Cardiac fibroblast (primary cell): ENCODE data around the gene CCDC14.
"Not testable (repeated sequence)": the region's sequence is repeated elsewhere in the genome, so short reads cannot be mapped to it uniquely, and the experiment has no call there.

Experiments used
- DNase-seq, 2 donors: peaks; one replicate each; pipeline versions ENCODE4 v3.0.0 to v3.0.0-alpha.2; 2010; ENCODE audit warnings: low read depth in 2 of 2
- H3K4me3 ChIP-seq, 2 donors: replicated peaks in 1 of 2; 1 replicate in 1 of 2; 2 replicates in 1 of 2; pipeline ENCODE4 v1.5.1; 2011; ENCODE audit warnings: low read depth in 2 of 2, low read length in 2 of 2, mild to moderate bottlenecking in 2 of 2, moderate library complexity in 1 of 2
- TF ChIP-seq, protein P1 (sequence below): IDR thresholded peaks from one replicate; pipeline ENCODE4 v1.5.1; 2011; ENCODE audit warnings: low read depth, mild to moderate bottlenecking, low read length, inconsistent platforms

Gene CCDC14

DNA sequence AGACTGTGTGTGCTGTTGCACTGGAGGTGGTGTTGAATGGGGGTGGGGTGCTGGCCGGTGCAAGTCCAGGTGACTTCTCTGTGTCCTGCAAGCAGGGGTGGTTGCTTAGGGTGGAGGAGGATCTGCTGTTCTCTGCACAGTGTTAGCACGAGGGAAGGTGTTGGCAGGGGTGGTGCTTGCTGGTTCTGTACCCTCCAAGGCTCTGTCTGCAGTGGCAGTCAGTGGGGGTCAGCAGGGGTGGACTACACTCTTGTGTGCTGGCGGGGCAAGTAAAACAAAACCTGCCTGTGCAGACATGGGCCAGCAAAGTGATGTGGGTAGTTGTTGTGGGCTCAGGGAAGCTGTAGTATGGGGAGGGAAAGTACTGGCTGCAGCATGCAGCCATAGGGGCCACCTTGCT lies 25.4 kb upstream of the CCDC14 start:
- no peak for DNase-seq
- TF ChIP-seq, protein P1, sequence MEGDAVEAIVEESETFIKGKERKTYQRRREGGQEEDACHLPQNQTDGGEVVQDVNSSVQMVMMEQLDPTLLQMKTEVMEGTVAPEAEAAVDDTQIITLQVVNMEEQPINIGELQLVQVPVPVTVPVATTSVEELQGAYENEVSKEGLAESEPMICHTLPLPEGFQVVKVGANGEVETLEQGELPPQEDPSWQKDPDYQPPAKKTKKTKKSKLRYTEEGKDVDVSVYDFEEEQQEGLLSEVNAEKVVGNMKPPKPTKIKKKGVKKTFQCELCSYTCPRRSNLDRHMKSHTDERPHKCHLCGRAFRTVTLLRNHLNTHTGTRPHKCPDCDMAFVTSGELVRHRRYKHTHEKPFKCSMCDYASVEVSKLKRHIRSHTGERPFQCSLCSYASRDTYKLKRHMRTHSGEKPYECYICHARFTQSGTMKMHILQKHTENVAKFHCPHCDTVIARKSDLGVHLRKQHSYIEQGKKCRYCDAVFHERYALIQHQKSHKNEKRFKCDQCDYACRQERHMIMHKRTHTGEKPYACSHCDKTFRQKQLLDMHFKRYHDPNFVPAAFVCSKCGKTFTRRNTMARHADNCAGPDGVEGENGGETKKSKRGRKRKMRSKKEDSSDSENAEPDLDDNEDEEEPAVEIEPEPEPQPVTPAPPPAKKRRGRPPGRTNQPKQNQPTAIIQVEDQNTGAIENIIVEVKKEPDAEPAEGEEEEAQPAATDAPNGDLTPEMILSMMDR = no peak
- H3K4me3 ChIP-seq = no peak overlapping the region

DNA sequence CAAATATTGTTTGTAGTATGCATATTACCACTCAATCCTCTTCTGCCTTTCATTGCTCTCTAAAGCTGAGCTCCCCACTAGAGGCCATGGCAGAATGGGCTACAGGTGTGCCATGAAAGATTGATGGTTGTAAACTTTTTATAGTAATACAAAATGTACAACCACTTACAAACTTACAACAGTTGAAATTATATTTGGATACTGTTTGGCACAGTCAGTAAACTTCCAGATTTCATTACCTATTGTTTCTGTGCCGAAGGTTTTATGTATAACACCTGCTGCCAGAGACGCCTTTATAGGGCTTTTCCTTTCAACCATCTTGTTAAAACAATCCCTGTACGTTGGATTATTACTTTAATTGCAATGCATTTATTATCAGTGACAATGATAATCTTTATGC lies 23.9 kb upstream of the CCDC14 start:
- TF ChIP-seq, protein P1 = no peak
- H3K4me3 ChIP-seq = no peak overlapping the region
- no peak for DNase-seq

- no peak for DNase-seq
- TF ChIP-seq, protein P1 = no peak
- no peak overlapping the region for H3K4me3 ChIP-seq
Measured at GRCh38 chr3:123984350-123984749, 23.3 kb upstream of the CCDC14 start.

DNA sequence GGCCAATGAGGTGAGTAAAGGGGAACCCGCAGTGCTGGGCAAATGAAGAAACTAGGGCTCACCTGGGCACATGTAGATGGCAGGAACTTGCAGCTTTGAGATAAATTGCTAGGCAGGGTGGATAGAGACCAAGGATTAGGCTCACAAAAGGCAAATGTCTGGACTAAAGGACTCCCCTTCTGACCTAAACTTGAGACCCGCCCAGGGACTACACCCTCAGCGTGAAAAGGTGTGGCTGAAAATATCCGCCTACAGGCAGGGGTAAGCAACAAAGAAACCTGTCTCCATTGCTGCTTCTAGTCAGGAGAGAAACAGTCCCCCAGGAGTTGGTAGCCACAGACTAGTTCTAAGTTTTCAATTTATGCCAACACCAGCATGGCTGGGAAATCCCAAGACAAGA lies 20.3 kb upstream of the CCDC14 start:
- H3K4me3 ChIP-seq, DNase-seq: not testable (repeated sequence)

DNA sequence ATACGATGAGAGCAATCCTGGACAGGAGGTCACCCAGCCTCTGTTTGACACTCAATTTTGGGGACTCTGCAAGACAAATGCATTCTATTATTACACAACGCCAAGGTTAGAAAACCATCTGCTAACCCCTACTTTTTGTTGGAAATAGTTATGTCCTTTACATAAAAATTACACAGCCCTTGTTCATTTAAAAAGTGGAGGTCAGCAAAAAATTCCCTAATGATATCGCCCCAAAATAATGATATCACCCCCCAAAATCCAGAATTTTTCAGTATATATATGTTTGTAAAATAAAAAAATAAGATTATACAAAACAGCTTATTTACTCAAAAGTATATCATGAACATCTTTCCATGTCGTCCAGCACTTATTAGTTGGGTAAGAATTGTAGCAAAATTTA lies 19.5 kb upstream of the CCDC14 start:
- TF ChIP-seq, protein P1 = no peak
- no peak for DNase-seq
- H3K4me3 ChIP-seq = no peak overlapping the region

DNA sequence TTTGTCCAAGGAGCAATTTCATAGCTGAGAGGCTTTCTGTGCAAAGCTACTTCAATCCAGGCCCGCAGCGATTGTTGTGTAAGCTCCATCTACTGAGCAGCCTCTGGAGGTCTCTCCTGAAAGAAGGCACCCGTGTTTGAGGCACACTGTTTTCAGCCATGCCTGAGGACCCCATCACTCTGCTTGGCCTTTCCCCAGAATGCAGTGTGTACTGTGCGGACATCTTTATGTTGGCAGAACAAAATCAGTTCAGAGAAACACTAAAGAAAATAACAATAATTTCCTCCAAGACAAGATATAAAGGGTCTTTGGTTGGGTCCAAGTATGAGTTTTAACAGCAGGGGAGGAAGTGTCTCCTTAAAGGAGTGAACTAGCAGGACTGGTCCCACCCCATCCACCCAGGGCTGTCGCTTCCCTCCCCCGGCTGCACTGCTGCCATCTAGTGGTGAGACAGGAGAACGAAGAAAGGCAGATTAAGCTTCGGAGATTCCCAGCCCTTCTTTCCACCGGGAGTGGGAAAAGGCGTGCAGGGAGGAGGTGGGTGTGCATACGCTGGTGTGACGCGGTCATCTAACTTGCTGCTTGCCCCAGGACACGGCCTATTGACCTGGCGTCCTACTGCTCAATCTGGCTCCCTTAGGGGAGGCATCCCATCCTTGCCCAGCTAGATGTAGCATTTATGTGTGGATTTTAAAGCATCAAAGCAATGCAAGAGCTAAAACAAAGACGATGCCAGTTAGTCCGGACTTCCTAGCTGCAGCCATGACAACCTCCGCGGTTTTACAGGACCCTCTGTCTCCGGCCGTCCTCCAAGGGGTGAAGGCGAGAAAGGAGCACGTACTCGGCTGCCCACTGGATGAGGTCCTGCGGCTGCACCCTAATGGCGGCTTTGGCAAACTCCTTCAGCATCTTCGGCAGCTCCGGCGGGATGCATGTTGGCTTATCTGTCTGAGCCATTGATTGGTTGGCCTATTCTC lies 18.8 kb upstream of the CCDC14 start:
- peak overlapping the region; percentile 3 to 15 for H3K4me3 ChIP-seq
- TF ChIP-seq, protein P1 = peak; percentile 51
- peak; percentile 39 to 46 for DNase-seq

- not testable (repeated sequence) for DNase-seq, H3K4me3 ChIP-seq
Measured at GRCh38 chr3:123976904-123977303, 15.9 kb upstream of the CCDC14 start.

- not testable (repeated sequence) for H3K4me3 ChIP-seq
Measured at GRCh38 chr3:123976181-123976898, 15.3 kb upstream of the CCDC14 start.

DNA sequence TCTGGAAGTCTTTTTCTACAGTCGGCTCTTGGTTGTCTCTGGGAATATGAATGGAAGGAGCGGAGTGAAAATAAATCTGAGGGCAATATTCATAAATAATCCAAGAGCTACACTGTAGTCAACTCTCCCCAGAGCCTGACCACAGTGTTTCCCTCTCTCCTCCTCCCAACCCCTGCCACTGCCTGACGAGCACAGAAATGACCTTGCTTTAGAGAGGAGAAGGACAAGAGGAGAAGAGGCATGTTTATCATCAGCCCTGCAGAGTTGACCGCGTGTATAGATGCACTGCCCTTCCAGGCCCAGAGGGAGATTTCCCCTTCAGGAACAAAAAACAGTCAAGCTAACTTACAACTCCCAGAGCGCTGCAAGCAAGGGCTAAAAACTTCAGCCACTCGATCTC lies 14.0 kb upstream of the CCDC14 start:
- DNase-seq, H3K4me3 ChIP-seq: not testable (repeated sequence)

More at GRCh38 chr3:123976181-123976898, 15.3 kb upstream of the CCDC14 start:
- peak; percentile 9 to 39 for DNase-seq
